ENCODE data around the gene PHYKPL. TPM values are rescaled to one million over a fixed set of nuclear protein-coding genes. Genes with fewer than 3 reads are reported as not detected.
A peak's percentile ranks its signal among the peaks of the same experiment; 100 is the strongest.

PHYKPL gene
- total and polyA plus RNA-seq, 7 donors: 22.3 to 51.6 (median 43.4) TPM

GRCh38 chr5:178221282-178221681 is 11.3 kb downstream of the PHYKPL start:
- H3K9me3 ChIP-seq: no peaks in the 10 kb centered on the region
- intact Hi-C loops (cut with DNase I): no loop called here
- no peaks in the 10 kb centered on the region for H3K27me3 ChIP-seq (ENCODE audit: insufficient read depth in 3 of 3, low read length in 2 of 3)
- peaks cover 11 to 86% of the 10 kb centered on the region in 2 donors for H3K36me3 ChIP-seq (ENCODE audit: insufficient read depth in 1 of 2, low read depth in 1 of 2)
- H3K4me1 ChIP-seq: peaks cover 9% of the 10 kb centered on the region
- peak overlapping the region; percentile 43 for H3K27ac ChIP-seq
- H3K4me3 ChIP-seq: no peak overlapping the region
- no peak for DNase-seq
- no peak for TF ChIP-seq CTCF (IDR thresholded peaks at IDR 0.05)
- ATAC-seq: peak in 2 of 4 donors; percentile 10 to 20
- WGBS, 3 donors: 62 to 83% (median 65%) methylated on average over 3 of the region's 3 CpGs

- Histone ChIP-seq H3K27me3 (ENCODE audit: insufficient read depth in 3 of 3, low read length in 2 of 3) (no peaks in the 10 kb centered on the region), H3K9me3 (no peaks in the 10 kb centered on the region), H3K27ac (peak overlapping the region; percentile 21), H3K4me1 (peaks cover 9% of the 10 kb centered on the region), H3K36me3 (ENCODE audit: insufficient read depth in 1 of 2, low read depth in 1 of 2) (peaks cover 9 to 88% of the 10 kb centered on the region in 2 donors), H3K4me3 (no peak overlapping the region)
- 64 to 67% (median 65%) methylated on average over 3 of the region's 3 CpGs for WGBS, 3 donors
- no peak for TF ChIP-seq CTCF (IDR thresholded peaks at IDR 0.05)
- no peak for ATAC-seq
- intact Hi-C loops (cut with DNase I): no loop called here
- DNase-seq: no peak
Observed at GRCh38 chr5:178218827-178219226, 13.8 kb downstream of the PHYKPL start.

- ATAC-seq (no peak), DNase-seq (no peak)
- Histone ChIP-seq H3K4me3 (no peak overlapping the region), H3K4me1 (peaks cover 9% of the 10 kb centered on the region), H3K36me3 (ENCODE audit: insufficient read depth in 1 of 2, low read depth in 1 of 2) (peaks cover 9 to 89% of the 10 kb centered on the region in 2 donors), H3K27ac (peak overlapping the region; percentile 21), H3K27me3 (ENCODE audit: insufficient read depth in 3 of 3, low read length in 2 of 3) (no peaks in the 10 kb centered on the region), H3K9me3 (no peaks in the 10 kb centered on the region)
- intact Hi-C loops (cut with DNase I): no loop called here
- WGBS, 3 donors: 77 to 83% (median 79%) methylated on average over 5 of the region's 5 CpGs
- TF ChIP-seq CTCF (IDR thresholded peaks at IDR 0.05): no peak
Observed at GRCh38 chr5:178218237-178218776, 14.3 kb downstream of the PHYKPL start.

GRCh38 chr5:178216779-178217178 is 15.8 kb downstream of the PHYKPL start:
- H3K27me3 ChIP-seq (ENCODE audit: insufficient read depth in 3 of 3, low read length in 2 of 3): no peaks in the 10 kb centered on the region

More at GRCh38 chr5:178216779-178217178, 15.8 kb downstream of the PHYKPL start:
- intact Hi-C loops (cut with DNase I): no loop called here
- WGBS, 3 donors: 52 to 79% (median 63%) methylated on average over 3 of the region's 3 CpGs
- Histone ChIP-seq H3K27ac (no peak overlapping the region), H3K4me1 (peaks cover 8% of the 10 kb centered on the region), H3K9me3 (no peaks in the 10 kb centered on the region), H3K4me3 (no peak overlapping the region), H3K36me3 (ENCODE audit: insufficient read depth in 1 of 2, low read depth in 1 of 2) (peaks cover 17 to 89% of the 10 kb centered on the region in 2 donors)
- TF ChIP-seq CTCF (IDR thresholded peaks at IDR 0.05): no peak
- DNase-seq (no peak), ATAC-seq (no peak)

Data from psoas muscle (tissue), 8 donors.